OCI-LY7 (cell line): ENCODE measurements around the gene CRYBG2. TPM values are rescaled to one million over a fixed set of nuclear protein-coding genes. Genes with fewer than 3 reads are reported as not detected.

Experiments
- BruUV-seq: library from RNA; stranded (reverse); fragments of 400-500 nt; replicated peaks from 2 replicates; lab custom pipeline; 2021; lab: Mats Ljungman, UMichigan
- CTCF ChIA-PET: fragments of 300-600 bp; sonication (Branson Sonifier 250); formaldehyde crosslinking; loops from one replicate; lab custom pipeline; 2022; ENCODE audit warnings: antibody characterized with exemption; ENCODE audit not compliant: unreplicated experiment; lab: Charles Lee
- POLR2A ChIA-PET: fragments of 300-600 bp; sonication (Branson Sonifier 250); formaldehyde crosslinking; loops from one replicate; lab custom pipeline; 2022; ENCODE audit warnings: antibody characterized with exemption; lab: Charles Lee
- DNase-seq: peaks from one replicate; pipeline ENCODE4 v3.0.0-alpha.2; 2015; ENCODE audit warnings: low spot score
- H2AFZ ChIP-seq: fragments of 200-600 bp; sonication (generic), shearing (Covaris generic); 2 replicates; pipeline ENCODE4 v1.6.1; 2014; ENCODE audit warnings: mild to moderate bottlenecking, antibody characterized with exemption, low read length, moderate library complexity
- H3K27ac ChIP-seq: fragments of 200-600 bp; sonication (generic); 2 replicates; pipeline ENCODE4 v1.5.1; 2014; ENCODE audit warnings: mixed run types, low read depth, mild to moderate bottlenecking, moderate library complexity, low read length, inconsistent platforms; ENCODE audit not compliant: poor library complexity, severe bottlenecking
- H3K36me3 ChIP-seq: fragments of 200-600 bp; sonication (generic); 2 replicates; pipeline ENCODE4 v1.6.1; 2014; ENCODE audit warnings: mild to moderate bottlenecking, antibody characterized with exemption, low read length, moderate library complexity, mixed read lengths; ENCODE audit not compliant: insufficient read depth
- H3K4me1 ChIP-seq: fragments of 200-600 bp; sonication (generic); 2 replicates; pipeline ENCODE4 v1.5.1; 2014; ENCODE audit warnings: mild to moderate bottlenecking, low read length; ENCODE audit not compliant: insufficient read depth, poor library complexity, severe bottlenecking
- H3K4me2 ChIP-seq: fragments of 200-600 bp; sonication (generic); 2 replicates; pipeline ENCODE4 v1.6.1; 2014; ENCODE audit warnings: mild to moderate bottlenecking, low read length
- H3K4me3 ChIP-seq: fragments of 200-600 bp; sonication (generic); 2 replicates; pipeline ENCODE4 v1.5.1; 2014; ENCODE audit warnings: mild to moderate bottlenecking, low read depth, low read length; ENCODE audit not compliant: poor library complexity, severe bottlenecking
- H3K79me2 ChIP-seq: fragments of 200-600 bp; sonication (generic); 2 replicates; pipeline ENCODE4 v1.6.1; 2016; ENCODE audit warnings: low read depth, mild to moderate bottlenecking, low read length, moderate library complexity, mixed read lengths; ENCODE audit not compliant: insufficient read depth
- H3K9me2 ChIP-seq: fragments of 200-600 bp; sonication (generic); 2 replicates; pipeline ENCODE4 v1.6.1; 2016; ENCODE audit warnings: mild to moderate bottlenecking, low read length, mixed read lengths; ENCODE audit not compliant: insufficient read depth
- H3K9me3 ChIP-seq: fragments of 200-600 bp; sonication (generic); 2 replicates; pipeline ENCODE4 v1.6.1; 2014; ENCODE audit warnings: mild to moderate bottlenecking, mixed run types, low read length, mixed read lengths
- H4K20me1 ChIP-seq: fragments of 200-600 bp; sonication (generic); 2 replicates; pipeline ENCODE4 v1.6.1; 2014; ENCODE audit warnings: mild to moderate bottlenecking, antibody characterized with exemption, low read length, moderate library complexity, mixed read lengths; ENCODE audit not compliant: insufficient read depth
- EZH2phosphoT487 ChIP-seq: fragments of 200-600 bp; sonication (generic); IDR thresholded peaks from 2 replicates; pipeline ENCODE4 v1.6.1; 2018; ENCODE audit warnings: low read depth, borderline replicate concordance, mild to moderate bottlenecking, mixed run types, antibody characterized with exemption, low read length, moderate library complexity, mixed read lengths
- intact Hi-C: fragments of 100-400 bp; cut with micrococcal nuclease; formaldehyde crosslinking; loops from one replicate; pipeline ENCODE4 v1.10.0; 2022; ENCODE audit not compliant: unreplicated experiment
- total RNA-seq, 2 experiments: library from RNA; depleted of rRNA in 1 of 2; stranded (reverse); fragments of >200 nt in 1 of 2; shearing (Covaris generic) in 1 of 2; gene quantifications; 2 replicates each; pipeline ENCODE4 v1.2.3, GENCODE V29; 2014 to 2022
- TF ChIP-seq, protein P1 (sequence below): fragments of 200-600 bp; sonication (generic); conservative IDR thresholded peaks from 2 replicates; pipeline ENCODE4 v1.5.1; 2014; ENCODE audit warnings: mild to moderate bottlenecking, antibody characterized with exemption, low read length, moderate library complexity, mixed read lengths

CRYBG2 gene
- total RNA-seq, 2 experiments from 2014 or later: 1.3 to 5.5 TPM

DNA sequence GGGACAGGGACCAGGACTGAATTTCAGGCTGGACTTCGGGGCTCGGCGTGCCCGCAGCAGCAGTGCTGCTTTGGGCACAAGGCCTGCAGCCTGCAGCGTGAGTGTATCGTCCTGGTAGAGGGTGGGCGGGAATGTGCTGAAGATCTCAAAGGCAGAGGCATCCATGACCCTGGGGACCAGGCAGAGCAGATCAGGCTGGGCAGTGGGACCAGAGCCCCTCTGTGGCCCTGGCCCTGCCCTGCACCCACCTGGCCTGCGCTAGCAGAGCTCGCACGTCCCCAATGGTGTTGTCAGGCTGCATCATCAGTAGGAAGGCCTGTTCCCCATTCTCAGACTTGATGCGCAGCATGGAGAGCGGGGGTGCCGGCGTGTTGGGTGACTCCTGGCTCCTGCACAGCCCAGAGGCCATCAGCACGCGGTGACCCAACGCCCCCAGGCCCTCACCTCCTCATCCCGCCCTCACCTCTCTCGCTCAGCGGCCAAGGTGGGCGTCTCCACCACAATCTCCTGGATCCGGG, 71.5 kb downstream of the CRYBG2 start:
- ChIA-PET POLR2A (no interaction called here), CTCF (no interaction called here)
- Histone ChIP-seq H3K79me2 (no peaks in the 10 kb centered on the region), H3K4me3 (no peak overlapping the region), H2AFZ (no peak overlapping the region), H3K27ac (no peak overlapping the region), H3K9me3 (no peaks in the 10 kb centered on the region), H3K36me3 (peaks cover 47% of the 10 kb centered on the region), H3K4me2 (no peak overlapping the region), H4K20me1 (no peaks in the 10 kb centered on the region), H3K9me2 (no peaks in the 10 kb centered on the region), H3K4me1 (peaks cover 57% of the 10 kb centered on the region)
- no peak for TF ChIP-seq EZH2phosphoT487
- TF ChIP-seq, protein P1, sequence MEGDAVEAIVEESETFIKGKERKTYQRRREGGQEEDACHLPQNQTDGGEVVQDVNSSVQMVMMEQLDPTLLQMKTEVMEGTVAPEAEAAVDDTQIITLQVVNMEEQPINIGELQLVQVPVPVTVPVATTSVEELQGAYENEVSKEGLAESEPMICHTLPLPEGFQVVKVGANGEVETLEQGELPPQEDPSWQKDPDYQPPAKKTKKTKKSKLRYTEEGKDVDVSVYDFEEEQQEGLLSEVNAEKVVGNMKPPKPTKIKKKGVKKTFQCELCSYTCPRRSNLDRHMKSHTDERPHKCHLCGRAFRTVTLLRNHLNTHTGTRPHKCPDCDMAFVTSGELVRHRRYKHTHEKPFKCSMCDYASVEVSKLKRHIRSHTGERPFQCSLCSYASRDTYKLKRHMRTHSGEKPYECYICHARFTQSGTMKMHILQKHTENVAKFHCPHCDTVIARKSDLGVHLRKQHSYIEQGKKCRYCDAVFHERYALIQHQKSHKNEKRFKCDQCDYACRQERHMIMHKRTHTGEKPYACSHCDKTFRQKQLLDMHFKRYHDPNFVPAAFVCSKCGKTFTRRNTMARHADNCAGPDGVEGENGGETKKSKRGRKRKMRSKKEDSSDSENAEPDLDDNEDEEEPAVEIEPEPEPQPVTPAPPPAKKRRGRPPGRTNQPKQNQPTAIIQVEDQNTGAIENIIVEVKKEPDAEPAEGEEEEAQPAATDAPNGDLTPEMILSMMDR: no peak
- no peak for DNase-seq
- BruUV-seq: no TSS peak
- intact Hi-C loops: no loop called here

DNA sequence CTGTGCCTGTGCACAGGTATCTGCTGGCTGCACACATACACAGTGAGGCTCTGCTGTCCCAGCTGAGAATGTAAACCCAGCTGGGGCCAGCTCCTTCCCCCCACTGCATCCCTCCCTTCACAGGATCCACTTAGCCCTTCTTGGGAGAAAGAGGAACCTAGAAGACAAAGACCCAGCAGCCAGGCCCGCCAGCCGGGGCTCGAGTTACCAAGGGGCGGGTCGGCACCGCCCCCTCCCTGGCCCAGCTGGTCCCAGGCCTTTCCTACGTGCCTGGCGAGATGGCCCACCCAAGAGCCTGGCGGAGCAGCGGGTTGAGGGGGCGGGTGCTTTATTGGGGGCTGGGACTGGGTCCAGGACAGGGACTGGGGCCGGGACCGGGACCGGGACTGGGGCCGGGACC, 72.0 kb downstream of the CRYBG2 start:
- Histone ChIP-seq H3K9me3 (no peaks in the 10 kb centered on the region), H2AFZ (no peak overlapping the region), H3K4me1 (peaks cover 53% of the 10 kb centered on the region), H3K36me3 (peaks cover 51% of the 10 kb centered on the region), H3K4me2 (no peak overlapping the region), H3K27ac (no peak overlapping the region), H3K79me2 (no peaks in the 10 kb centered on the region), H3K9me2 (no peaks in the 10 kb centered on the region), H4K20me1 (no peaks in the 10 kb centered on the region), H3K4me3 (no peak overlapping the region)
- intact Hi-C loops: no loop called here
- ChIA-PET POLR2A (interaction anchor here (0.5 kb wide), 1 partner anchor 149 kb away, joined by 3 read pairs; no protein-coding TSS in a partner anchor), CTCF (no interaction called here)
- TF ChIP-seq, protein P1: no peak
- TF ChIP-seq EZH2phosphoT487: no peak
- no TSS peak for BruUV-seq
- no peak for DNase-seq
